PC-3 (cell line): ENCODE data around the gene PACRG.

ENCODE experiments used
- CTCF ChIP-seq: fragments of 300-600 bp; sonication (generic); conservative IDR thresholded peaks from 2 replicates; pipeline ENCODE4 v1.5.1; 2017; ENCODE audit warnings: antibody characterized with exemption, low read depth, mild to moderate bottlenecking, low read length
- EZH2 ChIP-seq: fragments of 300-600 bp; sonication (generic); IDR thresholded peaks from one replicate; pipeline ENCODE4 v1.6.1; 2017; ENCODE audit warnings: antibody characterized with exemption, mild to moderate bottlenecking, low read length; ENCODE audit not compliant: unreplicated experiment
- EZH2phosphoT487 ChIP-seq: fragments of 300-600 bp; sonication (generic); IDR thresholded peaks from 2 replicates; pipeline ENCODE4 v1.6.1; 2018; ENCODE audit warnings: mild to moderate bottlenecking, antibody characterized with exemption, low read length, borderline replicate concordance

GRCh38 chr6:163232015-163232523 lies 504.3 kb downstream of the PACRG start:
- TF ChIP-seq CTCF: no peak
- no peak for TF ChIP-seq EZH2phosphoT487
- TF ChIP-seq EZH2: no peak
